ENCODE data around the gene SMIM41.
"Not testable (repeated sequence)": the region's sequence is repeated elsewhere in the genome, so short reads cannot be mapped to it uniquely, and the experiment has no call there.

The SMIM41 gene

DNA sequence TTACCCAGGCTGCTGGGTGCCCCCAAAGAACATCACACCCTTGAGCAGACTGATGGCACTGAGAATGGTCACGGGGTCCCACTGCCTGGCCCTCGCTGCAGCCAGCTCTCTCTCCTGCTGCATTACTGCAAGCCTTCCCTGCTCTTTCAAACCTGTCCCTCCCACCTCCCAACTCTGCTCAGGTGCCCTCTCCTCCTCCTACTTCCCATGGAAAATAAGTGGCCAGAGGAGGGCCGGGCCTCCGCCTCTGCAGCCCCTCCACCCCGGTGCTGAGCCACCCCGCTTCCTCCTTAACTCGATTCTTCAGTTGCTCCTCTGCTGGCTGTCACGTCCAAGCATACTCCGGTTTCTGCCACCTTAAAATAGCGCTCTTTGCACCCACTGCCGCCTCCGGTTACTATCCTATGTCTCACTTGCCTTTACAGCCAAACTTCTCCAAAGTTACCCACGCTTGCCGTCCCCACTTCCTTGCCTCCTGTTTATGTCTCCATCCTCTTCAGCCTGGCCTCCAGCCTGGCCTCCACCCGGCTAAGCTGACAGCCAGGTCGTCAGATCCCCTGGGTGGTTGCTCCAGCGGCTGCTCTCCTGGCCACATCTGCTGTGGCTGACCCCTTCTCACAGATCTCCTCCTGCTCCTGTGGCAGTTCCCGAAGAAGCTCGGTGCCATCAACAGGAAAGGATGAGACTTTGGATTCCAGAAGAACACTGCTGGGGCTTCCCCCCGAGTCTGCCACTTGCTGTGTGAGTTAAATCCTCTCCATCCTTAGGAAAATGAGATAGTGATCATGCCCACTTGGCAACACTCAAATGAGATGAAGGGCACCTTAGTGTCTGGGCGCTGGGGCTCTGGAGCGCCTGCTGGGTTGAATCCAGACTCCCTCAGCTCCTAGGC lies 7.7 kb downstream of the SMIM41 start:
- no peak for DNase-seq

GRCh38 chr12:52087961-52088820 lies 8.7 kb downstream of the SMIM41 start:
- no peak for DNase-seq

DNA sequence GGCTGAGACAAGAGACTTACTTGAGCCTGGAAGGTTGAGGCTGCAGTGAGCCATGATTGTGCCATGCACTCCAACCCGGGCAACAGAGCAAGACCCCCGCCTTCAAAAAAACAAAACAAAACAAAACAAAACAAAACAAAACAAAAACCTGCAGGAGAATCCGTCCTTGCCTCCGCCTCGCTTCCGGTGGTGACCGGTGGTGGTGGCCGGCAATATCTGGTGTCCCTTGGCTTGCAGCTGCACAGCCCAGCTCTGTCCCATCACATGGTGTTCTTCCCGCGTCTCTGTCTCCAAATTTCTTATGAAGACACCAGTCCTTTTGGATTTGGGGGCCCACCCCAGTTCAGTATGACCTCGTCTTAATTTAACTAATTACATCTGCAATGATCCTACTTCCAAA lies 10.0 kb downstream of the SMIM41 start:
- no peak for DNase-seq

- DNase-seq: no peak
Measured at GRCh38 chr12:52090291-52090690, 10.8 kb downstream of the SMIM41 start.

GRCh38 chr12:52091061-52091460 lies 11.6 kb downstream of the SMIM41 start:
- no peak for DNase-seq

- DNase-seq: no peak
Measured at GRCh38 chr12:52091869-52092268, 12.4 kb downstream of the SMIM41 start.

GRCh38 chr12:52093346-52093745 lies 13.8 kb downstream of the SMIM41 start:
- DNase-seq: no peak

- DNase-seq: no peak
Measured at GRCh38 chr12:52096332-52097044, 17.0 kb downstream of the SMIM41 start.

DNA sequence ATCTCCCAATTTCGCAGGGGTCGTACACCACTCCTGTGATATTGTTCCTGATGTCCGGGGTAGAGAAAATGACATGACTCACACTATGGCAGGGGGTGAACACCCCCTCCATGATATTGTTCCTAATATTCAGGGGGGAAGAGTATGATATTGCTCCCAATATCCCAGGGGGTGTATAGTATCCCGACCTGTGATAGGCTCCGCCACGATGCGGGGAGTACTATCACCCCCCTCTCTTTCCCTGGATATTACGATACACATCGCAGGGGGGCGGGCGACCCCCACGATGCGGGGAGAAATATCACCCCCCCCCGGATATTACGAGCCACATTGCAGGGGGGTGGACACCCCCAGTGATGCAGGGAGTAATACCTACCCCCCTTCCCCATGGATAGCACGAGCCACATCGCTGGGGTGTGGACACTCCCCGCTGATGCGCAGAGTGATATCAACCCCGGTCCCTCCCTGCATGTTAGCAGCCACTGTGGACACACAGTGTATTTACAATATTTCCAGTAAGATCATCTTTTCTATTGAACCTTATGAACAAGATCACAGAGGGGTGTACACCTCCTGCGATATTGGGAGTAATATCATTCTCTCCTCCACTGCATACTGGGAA lies 17.7 kb downstream of the SMIM41 start:
- no peak for DNase-seq

DNA sequence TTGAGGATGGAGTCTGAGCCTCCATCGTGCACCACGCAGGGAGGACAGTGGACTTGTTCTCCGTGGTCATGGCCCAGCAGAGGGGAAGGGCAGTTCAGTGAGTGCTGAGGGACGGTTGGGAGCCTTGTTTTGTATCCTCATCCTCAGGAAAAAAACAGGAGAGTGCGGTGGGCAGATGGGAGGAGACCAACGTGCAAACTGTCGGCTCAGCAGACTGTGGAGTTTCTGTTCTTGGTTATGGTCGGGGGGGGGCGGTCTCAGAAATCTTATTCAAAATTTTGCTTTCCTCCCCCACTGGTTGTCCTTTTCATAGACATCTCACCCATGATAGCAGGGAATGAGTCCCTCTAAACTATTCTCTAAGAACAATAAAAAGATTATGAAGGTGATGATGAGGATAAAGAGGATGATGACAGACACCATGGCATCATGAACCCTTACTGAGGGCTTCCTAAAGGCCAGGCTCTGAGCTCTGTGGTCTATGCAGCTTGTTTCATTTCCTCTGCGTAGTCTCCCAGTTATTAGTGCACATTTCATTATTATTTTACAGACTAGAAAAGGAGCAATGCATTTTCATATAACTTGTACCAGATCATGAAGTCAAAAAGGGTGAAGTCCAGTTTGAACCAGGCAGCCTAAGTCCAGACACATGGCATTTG lies 25.1 kb downstream of the SMIM41 start:
- not testable (repeated sequence) for DNase-seq

GRCh38 chr12:52116222-52117125 lies 37.0 kb downstream of the SMIM41 start:
- not testable (repeated sequence) for DNase-seq

GRCh38 chr12:52117806-52118475 lies 38.4 kb downstream of the SMIM41 start:
- not testable (repeated sequence) for DNase-seq

- DNase-seq: peak; percentile 36
Measured at GRCh38 chr12:52119398-52120254, 40.1 kb downstream of the SMIM41 start.

DNA sequence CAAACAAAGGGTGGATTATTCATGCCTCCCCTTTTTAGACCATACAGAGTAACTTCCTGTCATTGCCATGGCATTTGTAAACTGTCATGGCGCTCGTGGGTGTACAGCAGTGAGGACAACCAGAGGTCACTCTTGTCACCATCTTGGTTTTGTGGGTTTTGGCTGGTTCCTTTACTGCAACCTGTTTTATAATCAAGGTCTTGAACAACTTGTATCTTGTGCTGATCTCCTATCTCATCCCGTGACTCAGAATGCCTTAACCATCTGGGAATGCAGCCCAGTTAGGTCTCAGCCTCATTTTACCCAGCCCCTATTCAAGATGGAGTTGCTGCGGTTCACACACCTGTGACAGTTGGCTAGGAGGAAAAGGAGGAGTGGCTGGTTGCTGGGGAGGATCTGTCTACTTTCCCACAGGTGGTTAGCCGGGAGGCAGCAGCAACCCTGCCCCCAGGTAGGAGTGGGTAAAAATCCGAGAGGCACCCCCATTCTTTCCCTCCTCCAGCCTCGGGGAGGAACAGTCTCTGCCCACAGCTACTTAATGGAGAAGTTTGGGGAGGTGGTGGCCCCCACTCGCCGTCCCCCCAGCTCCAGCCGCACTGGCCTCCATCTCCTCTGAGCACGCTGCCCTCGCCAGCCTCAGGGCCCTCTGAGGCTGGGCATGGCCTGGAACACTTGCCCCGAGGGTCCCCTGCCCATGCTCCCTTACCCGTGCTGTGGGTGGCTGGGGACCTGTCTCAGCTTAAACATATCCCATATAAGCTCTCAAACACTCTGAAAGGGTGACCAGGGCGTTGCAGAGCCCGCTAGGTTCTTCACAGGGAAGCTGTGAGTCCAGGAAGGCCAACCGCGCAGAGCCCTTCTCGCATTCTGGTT lies 41.7 kb downstream of the SMIM41 start:
- no peak for DNase-seq

DNA sequence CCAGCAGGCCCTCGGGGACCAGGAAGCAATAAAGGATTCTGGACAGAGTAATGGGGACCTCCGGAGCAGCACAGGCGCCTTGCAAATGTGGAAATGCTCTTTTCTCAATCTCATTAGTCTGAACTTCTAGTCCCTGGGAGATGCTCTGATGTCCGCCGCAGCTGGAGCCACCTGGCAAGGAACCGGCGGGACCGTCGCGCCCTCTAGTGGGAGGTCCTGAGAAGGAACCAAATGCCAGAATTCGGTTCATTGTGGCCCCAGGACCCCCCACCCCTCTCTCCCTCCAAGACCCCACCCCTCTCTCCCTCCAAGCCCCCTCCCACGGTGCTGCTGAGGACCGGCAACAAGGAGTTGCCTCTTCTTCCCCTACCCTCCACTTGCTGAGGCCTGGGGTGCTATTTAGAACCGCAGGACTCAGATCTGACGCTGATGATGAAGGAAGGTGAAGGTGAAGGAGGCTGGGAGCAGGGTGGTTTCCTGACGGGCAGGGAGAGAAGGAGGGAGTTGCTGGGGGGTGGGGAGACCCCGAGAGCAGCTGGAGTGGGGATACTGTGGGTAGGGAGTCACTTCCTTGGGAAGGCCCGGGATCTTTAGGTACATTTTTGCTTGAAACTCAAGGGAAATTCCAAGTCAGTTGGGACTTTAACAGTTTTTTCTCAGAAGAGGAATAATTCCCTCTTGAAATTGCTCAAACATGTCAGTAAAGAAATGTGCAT lies 42.5 kb downstream of the SMIM41 start:
- no peak for DNase-seq

GRCh38 chr12:52122540-52122871 lies 43.0 kb downstream of the SMIM41 start:
- no peak for DNase-seq

GRCh38 chr12:52122904-52123303 lies 43.4 kb downstream of the SMIM41 start:
- no peak for DNase-seq
